Neural progenitor cell (in vitro differentiated cells): ENCODE results near the gene MAD1L1.

ENCODE experiments used
- EZH2phosphoT487 ChIP-seq: fragments of 200-600 bp; sonication (generic); IDR thresholded peaks from 2 replicates; pipeline ENCODE4 v1.6.1; 2017; ENCODE audit warnings: antibody characterized with exemption
- TF ChIP-seq, protein P1 (sequence below): fragments of 200-600 bp; sonication (generic); IDR thresholded peaks from 2 replicates; pipeline ENCODE4 v1.5.1; 2017; ENCODE audit warnings: antibody characterized with exemption, mild to moderate bottlenecking

DNA sequence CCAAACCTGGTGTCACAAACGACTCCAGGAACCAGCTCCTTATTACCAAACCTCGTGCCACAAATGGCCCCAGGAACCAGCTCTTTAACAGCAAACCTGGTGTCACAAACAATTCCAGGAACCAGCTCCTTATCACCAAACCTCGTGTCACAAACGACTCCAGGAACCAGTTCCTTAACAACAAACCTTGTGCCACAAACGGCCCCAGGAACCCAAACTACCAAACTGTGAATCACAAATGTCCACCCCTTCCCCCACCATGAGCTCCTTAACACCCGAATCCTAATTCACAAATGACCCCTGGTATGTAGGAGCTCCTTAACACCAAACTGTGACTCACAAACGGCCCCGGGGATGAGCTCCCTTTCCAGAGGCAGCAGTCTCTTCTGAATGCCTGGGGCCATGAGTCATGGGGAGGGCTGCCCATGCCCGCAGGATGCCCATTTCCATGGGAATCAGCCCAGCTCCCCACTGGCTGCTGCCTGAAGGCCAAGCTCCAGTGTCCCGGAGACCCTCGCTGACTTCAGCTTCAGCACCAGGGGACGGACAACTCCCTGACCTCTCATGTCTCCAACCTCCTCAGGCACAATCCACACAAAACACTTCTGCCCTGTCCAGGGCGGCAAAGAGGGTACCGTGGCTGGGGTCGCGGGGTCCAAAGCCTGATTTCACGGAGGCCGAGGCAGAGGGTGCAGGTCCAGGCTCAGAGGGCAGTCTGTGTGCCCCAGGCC, 349.5 kb downstream of the MAD1L1 start:
- no peak for TF ChIP-seq EZH2phosphoT487
- TF ChIP-seq, protein P1, sequence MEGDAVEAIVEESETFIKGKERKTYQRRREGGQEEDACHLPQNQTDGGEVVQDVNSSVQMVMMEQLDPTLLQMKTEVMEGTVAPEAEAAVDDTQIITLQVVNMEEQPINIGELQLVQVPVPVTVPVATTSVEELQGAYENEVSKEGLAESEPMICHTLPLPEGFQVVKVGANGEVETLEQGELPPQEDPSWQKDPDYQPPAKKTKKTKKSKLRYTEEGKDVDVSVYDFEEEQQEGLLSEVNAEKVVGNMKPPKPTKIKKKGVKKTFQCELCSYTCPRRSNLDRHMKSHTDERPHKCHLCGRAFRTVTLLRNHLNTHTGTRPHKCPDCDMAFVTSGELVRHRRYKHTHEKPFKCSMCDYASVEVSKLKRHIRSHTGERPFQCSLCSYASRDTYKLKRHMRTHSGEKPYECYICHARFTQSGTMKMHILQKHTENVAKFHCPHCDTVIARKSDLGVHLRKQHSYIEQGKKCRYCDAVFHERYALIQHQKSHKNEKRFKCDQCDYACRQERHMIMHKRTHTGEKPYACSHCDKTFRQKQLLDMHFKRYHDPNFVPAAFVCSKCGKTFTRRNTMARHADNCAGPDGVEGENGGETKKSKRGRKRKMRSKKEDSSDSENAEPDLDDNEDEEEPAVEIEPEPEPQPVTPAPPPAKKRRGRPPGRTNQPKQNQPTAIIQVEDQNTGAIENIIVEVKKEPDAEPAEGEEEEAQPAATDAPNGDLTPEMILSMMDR = no peak
